Activated naive CD8-positive, alpha-beta T cell (primary cell): ENCODE results near the gene ACVR1B.

Experiments used
- H3K27ac Mint-ChIP-seq: one replicate; pipeline ENCODE4 v1.8.0; 2021; ENCODE audit warnings: mixed read lengths
- H3K27me3 Mint-ChIP-seq: one replicate; pipeline ENCODE4 v1.8.0; 2021; ENCODE audit warnings: mixed read lengths
- H3K36me3 Mint-ChIP-seq: one replicate; pipeline ENCODE4 v1.8.0; 2021; ENCODE audit warnings: mixed read lengths
- H3K4me1 Mint-ChIP-seq: one replicate; pipeline ENCODE4 v1.8.0; 2021; ENCODE audit warnings: low read depth, mixed read lengths
- H3K4me3 Mint-ChIP-seq: one replicate; pipeline ENCODE4 v1.8.0; 2021; ENCODE audit warnings: mild to moderate bottlenecking, mixed read lengths
- H3K9me3 Mint-ChIP-seq: one replicate; pipeline ENCODE4 v1.8.0; 2021; ENCODE audit warnings: low read depth, mixed read lengths

ACVR1B gene

DNA sequence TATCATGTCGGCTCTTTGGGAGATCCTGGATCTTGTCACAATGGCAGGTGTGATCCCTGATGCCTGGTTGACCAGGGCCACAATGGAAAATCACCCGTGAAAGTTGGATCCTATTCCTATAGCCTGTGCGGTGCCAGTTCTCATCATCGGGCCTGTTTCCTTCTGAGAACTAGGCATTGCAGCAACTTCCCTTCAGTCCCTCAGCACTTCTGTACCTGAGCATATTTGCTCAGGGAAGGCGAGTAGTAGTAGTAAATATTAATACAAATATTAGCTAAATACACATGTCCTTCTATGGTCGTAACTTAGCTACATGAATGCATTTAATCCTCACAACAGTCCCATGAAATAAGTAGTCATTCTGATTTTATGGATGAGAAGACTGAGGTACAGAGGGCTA, 33.2 kb downstream of the ACVR1B start:
- H3K27ac Mint-ChIP-seq = no peak overlapping the region
- H3K4me1 Mint-ChIP-seq = peaks cover 12% of the 10 kb centered on the region
- H3K9me3 Mint-ChIP-seq = no peaks in the 10 kb centered on the region
- no peak overlapping the region for H3K4me3 Mint-ChIP-seq
- peaks cover 9% of the 10 kb centered on the region for H3K36me3 Mint-ChIP-seq
- H3K27me3 Mint-ChIP-seq = no peaks in the 10 kb centered on the region

DNA sequence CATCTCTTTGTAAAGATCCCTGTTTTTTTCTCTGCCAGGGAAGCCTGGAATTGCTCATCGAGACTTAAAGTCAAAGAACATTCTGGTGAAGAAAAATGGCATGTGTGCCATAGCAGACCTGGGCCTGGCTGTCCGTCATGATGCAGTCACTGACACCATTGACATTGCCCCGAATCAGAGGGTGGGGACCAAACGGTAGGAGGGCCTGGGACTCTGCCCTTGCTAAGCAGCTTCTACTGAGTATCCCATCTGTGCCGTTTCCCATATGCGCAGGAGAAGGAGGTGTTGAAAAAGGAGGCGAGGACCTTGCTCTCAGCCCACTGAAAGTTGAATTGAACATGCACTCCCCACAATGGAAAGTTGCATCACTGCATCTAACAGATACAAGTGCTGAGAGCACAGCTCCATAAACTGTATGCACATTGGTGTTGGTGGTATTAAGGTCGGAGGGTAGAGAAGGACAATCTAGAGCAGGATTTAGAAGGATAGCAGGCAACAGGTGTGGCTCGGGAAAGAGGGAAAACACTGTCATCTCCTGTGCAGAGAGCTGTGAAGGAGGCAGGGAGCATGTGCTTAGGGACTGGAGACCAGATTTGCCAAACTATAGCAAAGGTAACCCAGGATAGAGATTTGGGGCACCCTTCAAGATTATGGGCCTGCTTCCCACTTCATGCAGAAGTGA, 33.8 kb downstream of the ACVR1B start:
- Mint-ChIP-seq H3K9me3 (no peaks in the 10 kb centered on the region), H3K27me3 (no peaks in the 10 kb centered on the region), H3K36me3 (peaks cover 9% of the 10 kb centered on the region), H3K4me1 (peaks cover 7% of the 10 kb centered on the region), H3K4me3 (no peak overlapping the region), H3K27ac (no peak overlapping the region)

DNA sequence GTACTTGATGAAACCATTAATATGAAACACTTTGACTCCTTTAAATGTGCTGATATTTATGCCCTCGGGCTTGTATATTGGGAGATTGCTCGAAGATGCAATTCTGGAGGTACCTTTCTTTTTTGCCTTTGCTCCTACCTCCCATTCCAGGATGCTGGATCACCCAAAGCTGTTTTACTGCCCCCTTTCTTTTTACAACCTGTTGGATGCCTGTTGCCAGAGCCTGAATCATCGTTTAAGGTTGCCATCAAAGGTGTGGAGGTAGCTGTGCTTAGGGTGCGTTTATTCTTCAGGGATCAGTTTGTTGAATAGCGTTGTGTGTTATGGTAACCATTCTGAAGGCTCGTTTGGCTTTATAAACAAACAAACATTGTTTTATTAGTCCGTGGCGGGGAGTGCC, 35.3 kb downstream of the ACVR1B start:
- Mint-ChIP-seq H3K9me3 (no peaks in the 10 kb centered on the region), H3K27ac (no peak overlapping the region), H3K36me3 (peaks cover 9% of the 10 kb centered on the region), H3K27me3 (no peaks in the 10 kb centered on the region), H3K4me3 (no peak overlapping the region), H3K4me1 (no peaks in the 10 kb centered on the region)

DNA sequence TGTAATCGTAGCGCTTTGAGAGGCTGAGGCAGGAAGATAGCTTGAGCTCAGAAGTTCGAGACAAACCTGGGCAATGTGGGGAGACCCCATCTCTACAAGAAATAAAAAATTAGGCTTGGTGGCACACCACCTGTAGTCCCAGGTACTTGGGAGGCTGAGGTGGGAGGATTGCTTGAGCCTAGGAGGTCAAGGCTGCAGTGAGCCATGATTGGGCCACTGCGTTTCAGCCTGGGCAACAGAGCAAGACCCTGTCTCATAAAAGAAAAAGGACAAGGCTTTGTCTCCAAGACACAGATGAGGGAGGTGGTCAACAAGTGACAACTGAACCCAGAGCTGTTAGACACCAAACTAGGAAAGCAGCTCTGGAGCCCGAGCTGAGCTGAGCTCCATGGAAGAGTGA, 40.7 kb downstream of the ACVR1B start:
- Mint-ChIP-seq H3K27me3 (no peaks in the 10 kb centered on the region), H3K4me3 (no peak overlapping the region), H3K4me1 (peaks cover 4% of the 10 kb centered on the region), H3K36me3 (peaks cover 2% of the 10 kb centered on the region), H3K9me3 (no peaks in the 10 kb centered on the region), H3K27ac (no peak overlapping the region)

DNA sequence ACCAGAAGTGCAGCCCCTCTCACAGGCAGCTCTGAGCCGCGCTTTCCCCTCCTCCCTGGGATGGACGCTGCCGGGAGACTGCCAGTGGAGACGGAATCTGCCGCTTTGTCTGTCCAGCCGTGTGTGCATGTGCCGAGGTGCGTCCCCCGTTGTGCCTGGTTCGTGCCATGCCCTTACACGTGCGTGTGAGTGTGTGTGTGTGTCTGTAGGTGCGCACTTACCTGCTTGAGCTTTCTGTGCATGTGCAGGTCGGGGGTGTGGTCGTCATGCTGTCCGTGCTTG, 43.0 kb downstream of the ACVR1B start:
- H3K4me1 Mint-ChIP-seq = peaks cover 4% of the 10 kb centered on the region
- H3K27me3 Mint-ChIP-seq = no peaks in the 10 kb centered on the region
- H3K36me3 Mint-ChIP-seq = peaks cover 8% of the 10 kb centered on the region
- no peak overlapping the region for H3K4me3 Mint-ChIP-seq
- no peak overlapping the region for H3K27ac Mint-ChIP-seq
- no peaks in the 10 kb centered on the region for H3K9me3 Mint-ChIP-seq

DNA sequence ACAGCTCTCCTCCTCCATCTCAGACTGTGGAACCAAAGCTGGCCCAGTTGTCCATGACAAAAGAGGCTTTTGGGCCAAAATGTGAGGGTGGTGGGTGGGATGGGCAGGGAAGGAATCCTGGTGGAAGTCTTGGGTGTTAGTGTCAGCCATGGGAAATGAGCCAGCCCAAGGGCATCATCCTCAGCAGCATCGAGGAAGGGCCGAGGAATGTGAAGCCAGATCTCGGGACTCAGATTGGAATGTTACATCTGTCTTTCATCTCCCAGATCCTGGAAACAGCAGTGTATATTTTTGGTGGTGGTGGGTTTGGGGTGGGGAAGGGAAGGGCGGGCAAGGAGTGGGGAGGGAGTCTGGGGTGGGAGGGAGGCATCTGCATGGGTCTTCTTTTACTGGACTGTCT, 43.5 kb downstream of the ACVR1B start:
- no peaks in the 10 kb centered on the region for H3K9me3 Mint-ChIP-seq
- no peak overlapping the region for H3K4me3 Mint-ChIP-seq
- H3K27me3 Mint-ChIP-seq = no peaks in the 10 kb centered on the region
- H3K4me1 Mint-ChIP-seq = peaks cover 4% of the 10 kb centered on the region
- H3K36me3 Mint-ChIP-seq = peaks cover 8% of the 10 kb centered on the region
- no peak overlapping the region for H3K27ac Mint-ChIP-seq

DNA sequence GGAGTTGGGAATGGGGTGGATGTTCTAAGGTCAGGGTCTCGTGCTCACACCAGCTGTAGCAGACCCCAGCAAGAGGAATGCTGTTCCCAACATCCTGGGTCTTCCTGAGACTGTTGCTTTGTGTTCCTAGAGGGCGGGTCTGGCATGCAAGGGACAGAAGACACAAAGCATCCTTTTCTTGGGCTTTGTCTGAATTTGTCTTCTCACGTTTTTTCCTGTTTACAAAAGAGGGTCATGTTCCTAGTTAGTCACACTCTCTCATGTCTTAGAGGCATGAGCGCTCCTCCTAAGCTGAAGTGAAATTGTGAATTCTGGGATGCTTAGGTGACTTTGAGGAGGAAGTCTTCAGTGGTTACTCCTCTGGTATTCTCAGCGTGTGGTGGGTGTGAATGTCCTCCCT, 45.6 kb downstream of the ACVR1B start:
- Mint-ChIP-seq H3K4me1 (peaks cover 4% of the 10 kb centered on the region), H3K27me3 (no peaks in the 10 kb centered on the region), H3K27ac (no peak overlapping the region)

DNA sequence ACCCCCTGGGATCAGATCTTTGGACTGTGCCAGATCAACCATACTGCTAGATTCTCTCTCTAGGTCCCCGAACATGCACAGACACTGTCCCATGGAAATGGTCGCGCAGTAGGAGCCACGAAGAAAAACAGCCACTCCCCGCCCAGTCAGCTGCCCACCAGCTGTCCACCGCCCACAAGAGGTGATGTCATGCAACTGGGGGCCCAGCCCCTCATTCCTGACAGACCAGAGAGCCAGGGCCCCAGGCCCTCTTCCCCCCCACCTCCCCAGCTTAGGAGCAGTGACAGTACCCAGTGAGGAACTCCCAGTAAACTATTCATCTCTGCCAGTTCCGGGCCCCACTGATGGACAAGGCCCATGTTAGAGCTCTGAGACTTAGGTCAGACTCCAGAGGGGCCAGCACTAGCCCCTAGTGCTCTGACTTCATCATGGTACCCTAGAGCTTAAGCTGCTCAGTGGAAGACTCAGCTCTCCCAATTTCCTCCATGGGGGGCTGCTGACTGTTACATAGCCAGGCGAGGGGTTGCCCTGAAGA, 51.6 kb downstream of the ACVR1B start:
- Mint-ChIP-seq H3K4me1 (peaks cover 9% of the 10 kb centered on the region), H3K36me3 (peaks cover 4% of the 10 kb centered on the region), H3K9me3 (no peaks in the 10 kb centered on the region), H3K27me3 (no peaks in the 10 kb centered on the region), H3K27ac (no peak overlapping the region), H3K4me3 (no peak overlapping the region)

More for the DNA sequence above, 45.6 kb downstream of the ACVR1B start:
- H3K36me3 Mint-ChIP-seq = peaks cover 8% of the 10 kb centered on the region
- H3K9me3 Mint-ChIP-seq = no peaks in the 10 kb centered on the region
- no peak overlapping the region for H3K4me3 Mint-ChIP-seq

DNA sequence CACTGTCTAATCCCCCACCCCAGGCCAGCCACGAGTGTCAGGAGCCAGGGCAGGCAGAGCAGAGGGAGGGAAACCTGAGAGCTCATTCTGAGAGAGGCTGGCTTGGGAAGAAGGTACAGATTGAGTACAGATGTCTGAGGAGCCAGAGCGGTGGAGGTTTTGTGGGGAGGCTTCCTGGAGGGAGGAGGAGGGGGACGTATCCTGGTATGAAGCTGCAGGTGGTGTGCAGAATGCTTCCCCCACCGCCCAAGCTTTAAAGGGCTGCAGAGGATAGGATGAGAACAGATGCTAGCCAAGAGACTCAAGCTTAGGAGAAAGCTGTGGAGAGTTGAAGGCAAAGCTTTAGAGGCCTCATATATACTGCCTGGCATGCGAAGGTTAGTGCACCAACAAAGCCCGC, 52.1 kb downstream of the ACVR1B start:
- no peaks in the 10 kb centered on the region for H3K9me3 Mint-ChIP-seq
- H3K27ac Mint-ChIP-seq = no peak overlapping the region
- peaks cover 14% of the 10 kb centered on the region for H3K4me1 Mint-ChIP-seq
- no peaks in the 10 kb centered on the region for H3K27me3 Mint-ChIP-seq
- peaks cover 2% of the 10 kb centered on the region for H3K36me3 Mint-ChIP-seq
- H3K4me3 Mint-ChIP-seq = no peak overlapping the region

DNA sequence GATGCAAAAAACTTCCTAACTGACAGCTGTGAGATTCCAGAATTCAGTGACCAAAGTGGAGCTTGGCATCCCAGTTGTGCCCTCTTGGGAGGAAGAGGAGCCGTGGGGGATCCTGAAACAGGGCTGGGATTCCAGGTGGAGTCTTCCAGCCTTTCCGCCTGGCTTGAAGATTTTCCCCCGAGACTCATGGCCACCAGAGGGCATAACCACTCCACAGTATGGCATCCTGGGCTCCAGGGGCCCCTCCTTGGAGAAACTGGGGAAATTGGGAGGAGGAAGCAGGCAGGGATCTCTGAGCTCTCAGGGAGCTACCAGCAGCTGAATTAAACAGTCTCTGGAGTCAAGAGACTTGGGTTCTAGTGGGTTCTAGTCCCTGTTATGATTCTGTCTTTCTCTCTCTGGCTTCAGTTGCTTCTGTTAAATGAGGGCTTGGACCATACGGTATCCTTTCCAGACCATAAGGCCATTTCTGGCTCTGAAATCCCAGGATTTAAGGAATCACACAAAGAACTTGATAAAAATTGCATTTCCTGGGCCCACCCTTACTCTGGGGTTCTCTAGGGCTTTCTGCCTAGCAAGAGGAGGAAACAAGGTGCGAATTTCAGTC, 52.6 kb downstream of the ACVR1B start:
- H3K27me3 Mint-ChIP-seq = no peaks in the 10 kb centered on the region
- no peaks in the 10 kb centered on the region for H3K9me3 Mint-ChIP-seq
- no peak overlapping the region for H3K4me3 Mint-ChIP-seq
- no peak overlapping the region for H3K27ac Mint-ChIP-seq
- peaks cover 2% of the 10 kb centered on the region for H3K36me3 Mint-ChIP-seq
- H3K4me1 Mint-ChIP-seq = peaks cover 19% of the 10 kb centered on the region

DNA sequence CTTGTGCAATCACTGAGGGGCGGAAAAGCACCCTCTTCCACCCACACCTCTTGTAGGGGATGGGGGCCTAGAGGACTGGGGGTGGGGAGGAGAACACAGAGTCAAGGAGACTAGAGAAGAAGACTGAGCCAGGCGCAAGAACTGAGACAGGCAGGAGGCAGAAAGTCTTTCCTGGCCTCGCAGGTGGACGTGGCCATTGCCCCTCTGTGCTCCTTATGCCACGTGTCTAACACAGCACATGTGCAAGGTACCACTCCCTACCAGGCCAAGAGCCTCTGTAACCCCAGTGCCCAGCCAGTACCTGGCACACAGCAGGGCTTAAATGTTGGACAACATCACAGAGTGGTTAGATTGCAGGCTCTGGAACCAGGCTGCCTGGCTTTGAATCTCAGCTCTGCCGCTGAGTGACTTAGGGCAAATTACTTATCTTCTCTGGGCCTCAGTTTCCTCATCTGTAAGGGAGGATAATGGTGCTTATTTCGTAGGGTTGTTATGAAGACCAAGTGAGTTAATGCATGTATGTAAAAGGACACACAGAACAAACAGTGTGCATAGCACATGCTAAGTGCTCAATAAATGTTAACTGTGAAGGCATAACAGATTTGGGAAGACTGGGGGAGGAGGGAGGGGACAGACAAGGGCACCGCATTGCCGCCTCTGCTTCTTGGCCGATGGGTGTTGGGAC, 53.9 kb downstream of the ACVR1B start:
- Mint-ChIP-seq H3K27ac (no peak overlapping the region), H3K4me3 (peak overlapping the region; percentile 88), H3K4me1 (peaks cover 22% of the 10 kb centered on the region), H3K27me3 (no peaks in the 10 kb centered on the region), H3K36me3 (no peaks in the 10 kb centered on the region), H3K9me3 (no peaks in the 10 kb centered on the region)

DNA sequence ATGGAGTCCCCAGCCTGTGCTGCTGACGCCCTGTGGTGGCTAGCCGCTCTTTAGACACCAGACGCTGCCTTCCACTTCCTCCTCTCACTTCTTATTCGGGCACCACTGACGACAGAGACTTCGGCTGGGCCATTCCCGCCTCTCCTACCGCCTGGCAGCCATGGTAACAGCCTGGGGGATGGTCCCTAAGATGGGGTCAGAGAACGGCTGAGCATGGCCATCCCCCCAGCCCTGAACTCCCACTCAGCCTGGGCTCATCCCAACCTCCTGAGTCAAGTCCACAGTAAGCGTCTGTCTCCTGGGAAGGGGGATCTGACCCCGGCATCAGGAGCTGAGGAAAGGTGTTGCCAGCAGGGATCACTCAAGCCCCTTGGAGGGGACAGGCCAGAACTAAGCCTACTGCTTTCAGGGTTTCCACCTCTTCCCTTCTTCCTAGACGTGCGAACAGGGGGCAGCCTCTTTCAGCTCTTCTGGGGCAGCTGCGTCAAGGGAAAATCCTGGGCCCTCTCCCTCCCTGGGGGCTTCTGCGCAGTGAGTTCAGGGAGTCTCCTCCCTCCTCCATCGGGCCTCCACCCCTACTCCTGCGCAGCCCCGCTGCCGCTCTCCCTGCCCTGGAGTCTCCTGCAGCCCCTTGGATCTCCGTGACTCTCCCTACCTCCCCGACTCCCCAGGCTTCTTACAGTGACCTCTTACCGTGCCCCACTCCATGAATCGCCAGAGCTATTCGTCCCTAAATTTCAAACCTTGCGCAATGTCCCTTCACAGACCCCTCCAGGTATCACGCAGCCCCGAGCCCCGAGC, 54.6 kb downstream of the ACVR1B start:
- peak overlapping the region; percentile 34 for H3K27ac Mint-ChIP-seq
- H3K4me3 Mint-ChIP-seq = peak overlapping the region; percentile 88
- H3K36me3 Mint-ChIP-seq = no peaks in the 10 kb centered on the region
- no peaks in the 10 kb centered on the region for H3K27me3 Mint-ChIP-seq
- peaks cover 22% of the 10 kb centered on the region for H3K4me1 Mint-ChIP-seq
- no peaks in the 10 kb centered on the region for H3K9me3 Mint-ChIP-seq

DNA sequence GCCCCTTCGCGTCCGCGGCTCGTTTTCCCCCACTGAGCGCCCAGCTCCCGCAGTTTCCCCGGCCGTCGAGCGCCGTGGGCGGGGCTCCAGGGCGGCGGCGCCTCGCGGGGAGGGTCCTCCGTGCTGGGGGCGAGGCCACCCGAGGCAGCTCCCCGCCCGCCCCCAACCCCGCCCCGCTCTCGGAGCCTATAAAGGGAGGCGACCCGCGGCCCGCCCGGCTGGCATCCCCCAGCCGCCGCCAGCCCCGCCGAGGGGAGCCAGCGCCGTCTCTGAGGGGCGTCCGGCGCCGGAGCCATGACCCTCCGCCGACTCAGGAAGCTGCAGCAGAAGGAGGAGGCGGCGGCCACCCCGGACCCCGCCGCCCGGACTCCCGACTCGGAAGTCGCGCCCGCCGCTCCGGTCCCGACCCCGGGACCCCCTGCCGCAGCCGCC, 55.2 kb downstream of the ACVR1B start, which contains the start of gene TAMALIN:
Gene TAMALIN, plus strand, starts transcription at position 221 of the 432 bp plus-strand sequence. Its CDS starts 74 bp downstream, at position 295.
- no peaks in the 10 kb centered on the region for H3K9me3 Mint-ChIP-seq
- H3K36me3 Mint-ChIP-seq = no peaks in the 10 kb centered on the region
- H3K4me1 Mint-ChIP-seq = peaks cover 22% of the 10 kb centered on the region
- peak within 1 kb of the TSS; percentile 91 for H3K4me3 Mint-ChIP-seq
- peak within 1 kb of the TSS; percentile 87 for H3K27ac Mint-ChIP-seq
- no peaks in the 10 kb centered on the region for H3K27me3 Mint-ChIP-seq

DNA sequence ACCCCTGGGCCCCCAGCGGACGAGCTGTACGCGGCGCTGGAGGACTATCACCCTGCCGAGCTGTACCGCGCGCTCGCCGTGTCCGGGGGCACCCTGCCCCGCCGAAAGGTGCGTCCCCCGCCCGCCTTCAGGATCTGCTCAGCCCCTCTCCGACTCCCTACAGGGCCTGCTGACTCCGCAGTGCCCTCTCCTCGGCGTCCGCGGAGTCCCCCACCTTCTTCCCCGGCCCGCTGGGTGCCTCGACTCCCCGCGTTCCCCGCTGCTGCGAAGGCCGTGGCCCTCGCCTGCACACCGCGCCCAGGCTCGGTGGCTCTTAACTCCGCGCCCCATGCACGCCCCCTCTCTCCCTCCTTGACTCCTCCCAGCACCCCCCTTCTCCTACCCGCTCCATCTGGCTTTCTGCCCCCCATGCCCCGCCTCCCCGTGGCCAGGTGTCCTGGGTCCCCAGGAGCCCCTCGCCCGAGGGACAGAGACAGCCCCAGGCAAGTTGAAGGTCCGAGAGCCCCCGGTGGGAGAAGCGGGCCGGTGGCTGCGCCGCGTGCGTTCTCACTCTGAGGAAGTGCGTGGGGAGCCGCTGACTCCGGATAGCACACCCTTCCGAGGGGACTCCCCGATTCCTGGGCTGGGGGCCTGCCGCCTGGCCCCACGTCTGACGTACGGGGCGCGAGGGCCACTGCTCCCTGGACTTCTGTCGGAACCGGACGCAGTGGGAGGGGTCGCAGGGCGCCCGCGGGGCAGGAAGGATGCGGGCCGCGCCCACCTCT, 55.8 kb downstream of the ACVR1B start:
- H3K4me3 Mint-ChIP-seq = peak overlapping the region; percentile 91
- H3K27me3 Mint-ChIP-seq = no peaks in the 10 kb centered on the region
- no peaks in the 10 kb centered on the region for H3K9me3 Mint-ChIP-seq
- peak overlapping the region; percentile 87 for H3K27ac Mint-ChIP-seq
- H3K4me1 Mint-ChIP-seq = peaks cover 22% of the 10 kb centered on the region
- no peaks in the 10 kb centered on the region for H3K36me3 Mint-ChIP-seq
